NCI-H446 treated with DMSO at 0.1 percent for 48 hours (cell line): ENCODE measurements around the gene SLC34A1.

Experiments used
- DNase-seq: peaks from one replicate; lab custom pipeline; 2025; lab: John Stamatoyannopoulos, UW

Gene SLC34A1

GRCh38 chr5:177446200-177447065 is 62.2 kb downstream of the SLC34A1 start, which contains the start of gene PRR7:
TSS of gene PRR7 (plus strand) at chr5:177446814. CDS start at chr5:177455068, 8,254 bp downstream.
- DNase-seq = peak; percentile 45

GRCh38 chr5:177447066-177447610 is 62.9 kb downstream of the SLC34A1 start:
- DNase-seq = peak; percentile 37

GRCh38 chr5:177447611-177448243 is 63.5 kb downstream of the SLC34A1 start:
- peak; percentile 15 for DNase-seq
